GM18520 (cell line): Measurements from ENCODE around the gene SPATS1.
"Not testable (repeated sequence)": the region's sequence is repeated elsewhere in the genome, so short reads cannot be mapped to it uniquely, and the experiment has no call there.

Source experiments
- ATAC-seq: cut with Tn5 transposase; IDR thresholded peaks from one replicate; pipeline ENCODE4 v1.9.1; 2021; ENCODE audit not compliant: unreplicated experiment

Gene SPATS1

DNA sequence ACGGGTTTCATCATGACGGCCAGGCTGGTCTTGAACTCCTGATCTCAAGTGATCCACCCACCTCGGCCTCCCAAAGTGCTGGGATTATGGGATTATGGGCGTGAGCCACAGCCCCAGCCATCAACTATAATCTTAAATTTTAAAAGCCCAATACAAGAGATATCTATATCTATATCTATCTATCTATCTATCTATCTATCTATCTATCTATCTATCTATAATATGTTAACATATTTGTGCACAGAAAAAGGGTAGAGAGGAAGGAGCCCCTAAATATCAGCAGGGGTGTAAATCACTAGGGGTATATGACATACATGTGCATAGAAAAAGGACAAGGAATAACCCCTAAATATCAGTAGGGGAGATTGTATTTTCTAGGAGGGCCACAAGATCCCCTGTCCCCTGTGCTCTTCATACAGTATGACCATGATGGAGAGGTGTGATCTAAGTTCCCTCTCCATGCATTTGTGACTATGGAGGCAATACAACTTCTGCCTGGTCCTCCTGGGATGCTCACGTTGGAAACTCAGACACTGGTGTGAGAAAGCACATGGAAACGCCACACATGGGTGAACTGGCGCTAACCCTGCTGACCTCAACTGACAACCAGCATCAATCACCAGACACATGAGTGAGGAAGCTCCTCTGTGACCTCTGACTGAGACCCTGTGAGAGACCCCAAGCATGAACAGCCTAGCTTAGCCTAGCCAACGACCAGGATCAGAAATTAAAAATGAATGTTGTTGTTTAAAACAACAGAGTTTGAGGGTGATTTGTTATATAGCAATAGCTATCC lies 1.2 kb upstream of the SPATS1 start:
- no peak for ATAC-seq

- no peak for ATAC-seq
Measured at GRCh38 chr6:44342052-44342451, 398 bp upstream of the SPATS1 start.

- ATAC-seq = not testable (repeated sequence)
Measured at GRCh38 chr6:44346818-44347217, 4.4 kb downstream of the SPATS1 start.

DNA sequence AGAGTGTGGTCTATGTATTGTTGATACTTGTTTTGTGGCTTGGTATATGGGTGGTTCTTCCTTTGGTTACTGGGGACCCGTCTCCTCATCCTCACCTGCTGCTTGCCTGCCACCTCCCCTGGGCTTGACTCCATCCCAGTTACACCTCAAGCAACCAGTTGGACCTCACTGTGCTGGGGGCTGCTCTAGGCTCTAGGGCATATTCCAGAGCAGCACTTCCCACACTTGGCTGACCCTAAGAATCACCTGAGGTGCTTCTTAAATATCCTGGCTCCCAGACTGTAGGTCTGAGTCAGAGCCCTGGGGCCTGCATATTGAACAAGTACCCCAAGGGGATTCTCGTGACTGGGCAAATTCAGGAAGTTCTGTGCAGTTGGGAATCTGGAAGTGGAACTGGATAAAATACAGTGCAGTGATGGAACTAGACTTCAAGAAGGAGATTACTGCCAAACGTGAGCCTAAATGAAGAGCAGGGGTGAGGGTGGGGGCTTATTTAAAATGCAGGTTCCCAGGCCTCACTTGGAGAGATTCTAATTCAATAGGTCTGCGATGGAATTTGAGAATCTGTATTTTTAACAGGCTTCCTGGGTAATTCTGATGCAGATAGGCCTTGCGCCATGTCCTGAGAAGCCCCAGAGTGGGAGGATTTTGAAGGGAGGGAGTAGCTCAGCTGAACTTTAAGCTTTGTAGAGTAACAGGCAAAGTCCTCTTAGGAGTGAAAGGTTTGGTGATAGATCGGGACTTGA lies 7.6 kb downstream of the SPATS1 start:
- no peak for ATAC-seq

DNA sequence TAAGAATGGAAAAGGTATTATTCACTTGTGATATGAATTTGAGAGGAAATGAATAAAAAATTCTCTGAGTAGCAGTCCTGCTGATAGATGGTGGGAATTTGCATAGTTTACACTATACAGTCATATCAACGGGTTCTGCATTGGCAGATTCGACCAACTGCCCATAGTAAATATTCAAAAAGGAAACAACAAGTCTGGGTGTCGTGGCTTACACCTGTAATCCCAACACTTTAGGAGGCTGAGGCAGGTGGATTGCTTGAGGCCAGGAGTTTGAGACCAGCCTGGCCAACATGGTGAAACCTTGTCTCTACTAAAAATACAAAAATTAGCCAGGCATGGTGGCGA lies 8.2 kb downstream of the SPATS1 start:
- not testable (repeated sequence) for ATAC-seq

- no peak for ATAC-seq
Measured at GRCh38 chr6:44352259-44352658, 9.8 kb downstream of the SPATS1 start.

DNA sequence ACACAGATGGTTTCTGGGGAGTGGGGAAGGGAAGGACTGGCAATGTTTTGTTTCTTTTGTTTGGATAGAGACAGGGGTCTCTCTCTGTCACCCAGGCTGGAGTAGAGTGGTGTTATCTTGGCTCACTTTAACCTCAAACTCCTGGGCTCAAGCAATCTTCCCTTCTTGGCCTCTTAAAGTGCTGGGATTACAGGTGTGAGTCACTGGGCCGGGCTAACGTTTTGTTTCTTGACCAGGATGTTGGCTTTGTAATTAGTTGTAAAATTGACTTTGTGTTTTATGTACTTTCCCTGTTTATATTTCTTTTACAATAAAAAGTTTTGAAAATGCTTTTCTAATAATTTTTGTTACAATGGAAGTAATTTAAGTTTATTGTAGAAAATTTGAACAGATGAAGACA lies 10.9 kb downstream of the SPATS1 start:
- ATAC-seq = no peak

GRCh38 chr6:44355640-44356039 lies 13.2 kb downstream of the SPATS1 start:
- ATAC-seq = no peak

DNA sequence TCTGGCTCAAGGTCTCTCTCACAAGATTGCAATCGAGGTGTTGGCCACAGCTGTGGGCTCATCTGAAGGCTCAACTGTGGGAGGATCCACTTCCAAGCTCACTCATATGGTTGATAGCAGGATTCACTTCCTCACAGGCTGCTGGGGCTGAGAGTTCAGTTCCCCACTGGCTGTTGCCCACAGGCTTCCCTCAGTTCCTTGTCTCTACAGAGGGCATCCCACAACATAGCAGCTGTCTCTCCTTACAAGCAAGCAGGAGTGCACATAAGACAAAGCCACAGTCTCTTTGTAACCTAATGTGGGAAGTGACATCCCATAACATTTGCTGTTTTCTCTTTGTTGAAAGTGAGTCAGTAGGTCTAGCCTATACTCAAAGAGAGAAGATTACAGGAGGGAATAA lies 14.0 kb downstream of the SPATS1 start:
- no peak for ATAC-seq

- ATAC-seq = no peak
Measured at GRCh38 chr6:44359973-44360372, 17.5 kb downstream of the SPATS1 start.

DNA sequence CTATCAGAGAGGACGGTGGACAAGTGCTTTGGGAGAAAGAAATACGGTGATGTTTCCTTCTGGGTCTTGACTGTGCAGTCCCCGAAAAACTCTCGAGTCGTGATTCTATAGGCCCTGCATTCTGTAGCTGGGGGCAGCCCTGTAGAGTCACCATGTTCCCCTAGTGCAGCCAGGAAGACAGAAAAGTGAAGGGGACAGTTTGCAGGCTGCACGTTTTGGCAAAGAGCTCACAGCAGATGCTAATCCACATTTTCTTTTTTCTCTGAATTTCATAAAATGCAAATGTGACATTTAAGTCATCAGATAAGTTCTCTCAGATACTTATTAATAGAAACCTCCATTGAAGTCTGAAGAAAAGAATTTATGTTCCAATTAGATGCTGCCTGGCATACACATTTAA lies 19.5 kb downstream of the SPATS1 start:
- ATAC-seq = no peak

DNA sequence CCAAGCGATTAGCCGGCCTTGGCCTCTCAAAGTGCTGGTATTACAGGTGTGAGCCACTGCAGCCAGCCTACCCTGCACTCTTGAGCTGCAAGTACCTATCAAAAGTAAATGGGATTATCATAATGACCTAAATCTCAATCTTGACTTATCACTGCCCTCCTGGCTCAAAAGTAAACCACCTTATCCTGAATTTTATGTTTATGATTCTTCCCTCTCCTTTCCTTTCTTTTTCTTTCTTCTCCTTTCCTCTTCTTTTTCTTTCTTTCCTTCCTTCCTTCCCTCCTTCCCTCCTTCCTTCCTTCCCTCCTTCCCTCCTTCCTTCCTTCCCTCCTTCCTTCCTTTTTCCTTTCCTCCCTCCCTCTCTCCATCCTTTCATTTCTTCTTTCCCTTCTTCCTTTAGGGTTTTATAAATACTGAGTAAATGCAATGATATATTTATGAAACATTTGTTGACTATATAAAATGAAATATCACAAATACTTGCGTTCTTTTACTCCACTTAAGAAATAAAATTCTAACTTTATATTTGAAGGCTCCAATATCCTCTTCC lies 21.0 kb downstream of the SPATS1 start:
- no peak for ATAC-seq

DNA sequence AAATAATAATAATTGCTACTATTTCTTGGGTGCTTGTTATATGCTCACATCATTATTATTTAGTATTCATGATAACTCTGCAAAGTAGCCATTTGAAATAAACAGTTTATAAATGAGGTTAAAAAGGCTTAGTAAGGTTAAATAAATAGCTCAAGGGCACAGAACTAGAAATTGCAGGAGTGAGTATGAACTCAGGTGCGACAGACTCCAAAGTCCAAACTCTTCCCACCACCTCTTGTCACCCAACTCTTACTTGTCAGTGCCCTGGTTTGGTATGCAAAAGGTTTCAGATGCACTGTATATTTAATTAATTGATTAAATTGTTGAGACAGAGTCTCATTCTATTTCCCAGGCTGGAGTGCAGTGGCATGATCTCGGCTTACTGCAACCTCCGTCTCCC lies 24.3 kb downstream of the SPATS1 start:
- ATAC-seq = no peak

GRCh38 chr6:44367681-44368080 lies 25.2 kb downstream of the SPATS1 start:
- no peak for ATAC-seq

DNA sequence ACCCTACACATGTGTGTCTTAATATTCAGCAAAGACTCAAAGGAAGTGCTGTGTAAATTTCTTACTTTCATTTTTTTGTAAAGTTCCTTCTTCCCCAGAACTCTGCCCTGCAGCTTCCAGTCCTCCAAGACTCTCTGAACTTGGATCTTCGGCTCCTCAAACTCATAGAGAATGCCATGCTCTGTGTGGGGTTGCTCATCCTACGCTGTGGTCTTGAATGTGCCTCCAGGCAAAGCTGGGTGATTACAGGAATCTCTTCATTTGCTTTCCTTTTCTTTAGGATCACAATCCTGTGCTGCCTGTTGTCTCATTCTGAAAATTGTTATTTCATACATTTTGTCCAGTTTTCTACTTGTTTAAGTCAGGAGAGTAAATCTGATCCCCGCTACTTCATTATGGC lies 30.6 kb downstream of the SPATS1 start:
- ATAC-seq = no peak

DNA sequence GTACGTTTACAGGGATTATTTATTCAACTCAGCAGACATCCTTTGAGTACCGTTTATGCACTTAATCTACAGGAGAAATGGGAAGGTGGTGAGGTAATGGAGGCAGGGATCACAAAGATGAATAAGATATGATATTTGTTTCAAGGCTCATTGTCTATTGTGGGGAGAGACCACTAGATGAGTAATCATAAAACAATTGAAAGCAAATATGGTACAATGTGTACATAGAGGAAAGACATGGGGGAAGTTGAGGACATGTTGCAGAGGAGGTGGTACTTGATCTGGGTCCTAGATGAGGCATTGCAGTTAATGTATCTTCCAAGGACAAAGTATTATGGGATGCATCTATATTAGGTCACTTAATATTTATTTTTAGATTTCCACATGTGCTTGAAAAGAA lies 31.3 kb downstream of the SPATS1 start:
- ATAC-seq = no peak

- no peak for ATAC-seq
Measured at GRCh38 chr6:44375071-44375470, 32.6 kb downstream of the SPATS1 start.

DNA sequence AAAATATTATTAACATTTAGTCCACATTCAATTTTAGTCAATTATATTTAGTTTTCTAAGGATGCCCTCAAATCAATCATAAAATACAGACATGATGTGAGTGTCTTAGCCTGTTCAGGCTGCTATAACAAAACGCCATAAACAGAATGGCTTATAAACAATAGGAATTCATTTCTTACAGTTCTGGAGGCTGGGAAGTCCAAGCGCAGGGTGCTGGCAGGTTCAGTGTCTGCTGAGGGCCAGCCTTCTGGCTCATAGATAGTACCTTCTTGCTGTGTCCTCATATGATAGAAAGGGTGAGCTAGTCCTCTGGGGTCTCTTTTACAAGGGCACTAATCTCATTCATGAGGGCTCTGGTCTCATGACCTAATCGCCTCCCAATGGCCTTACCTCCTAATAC lies 35.0 kb downstream of the SPATS1 start:
- ATAC-seq = no peak

DNA sequence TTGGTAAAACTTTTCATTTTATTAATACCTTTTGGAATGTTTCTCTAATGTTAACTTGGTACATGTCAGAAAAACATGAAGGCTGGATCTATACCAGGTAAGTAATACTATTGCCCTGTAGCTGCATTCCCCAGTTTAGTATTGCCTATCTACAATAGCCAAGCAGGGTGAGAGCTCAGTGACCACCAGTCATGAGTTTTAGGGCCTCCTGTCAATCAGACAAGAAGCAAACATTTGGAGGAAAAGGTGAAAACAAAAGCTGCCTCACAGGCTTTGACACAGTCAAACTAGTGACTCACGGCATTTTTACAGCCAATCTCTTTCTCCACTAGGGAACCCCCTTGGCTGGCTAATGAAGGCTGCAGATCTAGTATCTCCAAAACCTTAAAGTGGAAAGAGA lies 35.5 kb downstream of the SPATS1 start:
- no peak for ATAC-seq

DNA sequence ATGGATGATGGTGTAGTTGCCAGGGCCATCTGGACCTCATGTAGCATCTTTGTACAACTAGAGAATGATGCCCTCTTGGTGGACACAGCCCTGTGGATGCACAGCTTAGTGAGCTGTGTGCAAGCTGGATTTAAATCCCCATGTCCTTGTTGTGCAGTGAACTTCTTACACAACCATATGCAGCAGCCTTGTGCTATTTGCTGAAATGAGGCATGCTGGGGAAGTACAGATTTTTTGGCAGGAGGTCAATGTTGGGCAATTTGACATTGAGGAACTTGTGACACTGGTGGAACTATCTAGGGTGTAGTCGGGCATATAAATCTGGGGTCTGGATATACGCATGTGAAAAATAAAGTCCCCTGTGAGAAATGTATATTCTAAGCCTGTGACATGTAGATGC lies 39.3 kb downstream of the SPATS1 start:
- ATAC-seq = no peak

DNA sequence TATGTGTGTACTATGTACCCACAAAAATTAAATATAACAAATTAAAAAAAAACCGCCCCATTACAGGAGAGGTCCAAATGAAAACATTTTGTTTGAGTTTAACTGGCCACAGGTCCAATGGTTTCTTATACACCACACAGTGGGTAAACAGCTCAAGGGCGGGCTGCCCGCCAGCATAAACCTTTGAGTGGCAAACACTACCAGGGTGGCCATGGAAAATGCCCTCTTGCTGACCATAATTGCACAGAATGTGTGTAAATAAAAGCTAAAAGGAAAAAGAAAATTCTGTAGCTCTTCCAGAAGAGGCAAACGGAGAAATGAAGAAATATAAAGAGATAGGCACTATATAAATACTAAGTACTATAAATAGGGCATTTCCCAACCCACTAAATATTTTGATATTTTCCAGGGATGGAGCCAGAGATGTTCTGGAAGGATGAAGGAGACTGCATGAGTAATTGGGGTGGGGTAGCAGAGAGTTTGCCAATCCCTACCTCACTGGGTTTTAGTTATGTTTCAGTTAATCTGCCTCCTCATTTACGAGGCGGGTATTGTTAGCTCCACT lies 44.0 kb downstream of the SPATS1 start:
- ATAC-seq = no peak

GRCh38 chr6:44386929-44387345 lies 44.5 kb downstream of the SPATS1 start:
- peak; percentile 13 for ATAC-seq
